Testis (tissue), 2 donors: ENCODE data around the gene ZXDA.

Experiments
- CTCF ChIP-seq, 3 experiments: fragments of 450-650 bp in 2 of 3; fragments of 200-600 bp in 1 of 3; sonication (generic) in 1 of 3; IDR thresholded peaks; one replicate each; pipeline ENCODE4 v1.5.1; 2016 to 2019; ENCODE audit warnings: antibody characterized with exemption in 3 of 3, mild to moderate bottlenecking in 2 of 3, moderate library complexity in 1 of 3
- POLR2A ChIP-seq: fragments of 450-650 bp; IDR thresholded peaks from one replicate; pipeline ENCODE4 v1.6.1; 2017; ENCODE audit warnings: antibody characterized with exemption, mild to moderate bottlenecking, moderate library complexity

- TF ChIP-seq POLR2A (no peak), CTCF (IDR thresholded peaks at IDR 0.05) (no peak)
Measured at GRCh38 chrX:57899906-57900305, 10.4 kb downstream of the ZXDA start.
